HFFc6 (cell line): ENCODE results near the gene NDUFV1. TPM values are rescaled to one million over a fixed set of nuclear protein-coding genes. Genes with fewer than 3 reads are reported as not detected.

Source experiments
- total RNA-seq, 6 experiments: library from RNA; stranded (reverse); fragmentation: NEBNext Ultra II Directional; extraction: Animal tissue kit (Norgen Biotek cat#: 25700); gene quantifications; 2 replicates in 1 of 6; 3 replicates in 5 of 6; pipeline ENCODE4 v1.2.3, GENCODE V29; 2021

Gene NDUFV1
- total RNA-seq, 6 experiments from 2014 or later: 130 to 150 (median 135) TPM

Other genes starting within 250 kb of the NDUFV1 start
- 10 to 100 TPM in 4 of 6 experiments, 1 to 10 TPM in 2; 8.9 to 12.8 (median 10.5) TPM for gene CLCF1, start 233.3 kb upstream of the NDUFV1 start, total RNA-seq
- 10 to 100 TPM in 1 of 6 experiments, 1 to 10 TPM in 5; 7.6 to 10.3 (median 8.8) TPM for gene RAD9A, start 214.9 kb upstream of the NDUFV1 start, total RNA-seq
- gene PPP1CA, start 205.1 kb upstream of the NDUFV1 start, total RNA-seq: 100 to 1,000 TPM; 162 to 191 (median 180) TPM
- not detected for gene TBC1D10C, start 202.9 kb upstream of the NDUFV1 start, total RNA-seq
- gene CARNS1, start 191.3 kb upstream of the NDUFV1 start, total RNA-seq: under 1 TPM in 5 of 6 experiments, not detected in 1; 0.05 to 0.14 (median 0.06) TPM
- 10 to 100 TPM; 51.5 to 58.4 (median 55.8) TPM for gene RPS6KB2, start 178.4 kb upstream of the NDUFV1 start, total RNA-seq
- under 1 TPM in 3 of 6 experiments, not detected in 3; 0.35 to 0.50 (median 0.40) TPM for gene PTPRCAP, start 169.3 kb upstream of the NDUFV1 start, total RNA-seq
- 100 to 1,000 TPM in 5 of 6 experiments, 10 to 100 TPM in 1; 98.8 to 127 (median 108) TPM for gene CORO1B, start 163.5 kb upstream of the NDUFV1 start, total RNA-seq
- not detected for gene GPR152, start 154.2 kb upstream of the NDUFV1 start, total RNA-seq
- not detected for gene CABP4, start 151.6 kb upstream of the NDUFV1 start, total RNA-seq
- gene TMEM134, start 137.7 kb upstream of the NDUFV1 start, total RNA-seq: 10 to 100 TPM; 28.5 to 43.7 (median 32.2) TPM
- gene AIP, start 123.9 kb upstream of the NDUFV1 start, total RNA-seq: 10 to 100 TPM; 53.0 to 59.4 (median 55.1) TPM
- 10 to 100 TPM; 19.6 to 30.3 (median 23.5) TPM for gene PITPNM1, start 101.6 kb upstream of the NDUFV1 start, total RNA-seq
- 10 to 100 TPM; 29.3 to 36.0 (median 31.5) TPM for gene CDK2AP2, start 98.8 kb upstream of the NDUFV1 start, total RNA-seq
- gene CABP2, start 83.5 kb upstream of the NDUFV1 start, total RNA-seq: not detected
- 100 to 1,000 TPM; 497 to 569 (median 512) TPM for gene GSTP1, start 23.1 kb upstream of the NDUFV1 start, total RNA-seq
- gene NUDT8, start 23.0 kb downstream of the NDUFV1 start, total RNA-seq: 1 to 10 TPM; 2.0 to 3.0 (median 2.6) TPM
- not detected for gene TBX10, start 32.8 kb downstream of the NDUFV1 start, total RNA-seq
- not detected for gene ACY3, start 43.8 kb downstream of the NDUFV1 start, total RNA-seq
- gene ALDH3B2, start 67.7 kb downstream of the NDUFV1 start, total RNA-seq: not detected